ENCODE measurements around the gene TSACC.
A peak's percentile ranks its signal among the peaks of the same experiment; 100 is the strongest.

TSACC gene

GRCh38 chr1:156376958-156377919, 38.9 kb downstream of the TSACC start:
- DNase-seq, result no peak

GRCh38 chr1:156378557-156378956, 40.2 kb downstream of the TSACC start:
- DNase-seq, result no peak

DNA sequence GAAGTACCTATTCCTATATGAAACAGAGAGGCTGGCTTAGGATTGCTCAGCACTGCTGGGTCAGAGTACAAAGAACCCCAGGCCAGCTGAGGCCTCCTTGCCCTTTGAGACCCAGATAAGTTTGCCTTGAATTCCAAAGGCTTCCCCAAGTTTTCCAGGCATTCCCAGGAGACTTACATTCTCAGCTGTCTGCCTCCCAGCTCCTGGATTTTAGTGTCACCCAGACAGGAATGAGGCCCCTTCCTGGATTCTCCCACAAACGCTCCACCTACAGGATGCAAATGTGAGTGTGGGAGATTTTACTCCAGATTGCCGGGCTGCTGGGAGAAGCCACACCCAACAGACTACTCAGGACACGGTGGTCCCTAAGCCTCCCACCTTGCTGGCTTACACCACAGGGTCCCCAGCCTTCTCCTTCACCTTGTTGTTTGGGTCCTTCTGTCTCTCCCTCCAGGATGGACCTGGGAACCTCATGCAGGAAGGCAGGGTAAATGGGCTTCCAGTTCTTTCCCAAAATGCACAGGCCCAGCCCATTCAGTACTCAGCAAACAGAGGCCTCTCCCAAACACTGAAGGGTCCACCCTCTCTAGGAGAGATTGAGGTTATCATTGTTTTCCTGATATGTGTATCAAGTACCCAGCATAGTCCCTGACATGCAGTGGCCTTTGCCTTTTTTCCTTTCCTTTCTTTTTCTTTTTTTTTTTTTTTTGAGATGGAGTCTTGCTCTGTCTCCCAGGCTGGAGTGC, 41.3 kb downstream of the TSACC start:
- no peak for DNase-seq

DNA sequence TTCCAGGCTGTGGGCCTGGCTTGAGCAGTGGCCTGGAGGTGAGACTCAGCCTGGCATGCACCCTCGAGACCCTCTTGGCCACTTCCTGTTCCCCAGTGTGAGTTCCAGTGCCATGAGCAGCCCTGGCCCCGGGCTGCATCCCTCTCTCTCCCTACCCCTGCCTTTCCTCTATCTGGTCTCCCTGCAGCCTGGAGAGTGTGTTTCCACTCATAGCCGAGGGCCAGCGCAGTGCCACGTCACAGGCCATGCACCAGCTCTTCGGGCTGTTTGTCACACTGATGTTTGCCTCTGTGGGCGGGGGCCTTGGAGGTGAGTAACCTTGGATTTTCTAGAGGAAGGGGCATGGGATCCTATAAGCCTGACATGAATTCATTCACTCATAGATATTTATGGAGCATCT, 44.2 kb downstream of the TSACC start:
- DNase-seq, result no peak

- DNase-seq, result peak; percentile 73
Measured at GRCh38 chr1:156383023-156383422, 44.7 kb downstream of the TSACC start.

- DNase-seq, result peak; percentile 69
Measured at GRCh38 chr1:156384007-156384406, 45.7 kb downstream of the TSACC start.

- DNase-seq, result no peak
Measured at GRCh38 chr1:156384658-156385057, 46.3 kb downstream of the TSACC start.

DNA sequence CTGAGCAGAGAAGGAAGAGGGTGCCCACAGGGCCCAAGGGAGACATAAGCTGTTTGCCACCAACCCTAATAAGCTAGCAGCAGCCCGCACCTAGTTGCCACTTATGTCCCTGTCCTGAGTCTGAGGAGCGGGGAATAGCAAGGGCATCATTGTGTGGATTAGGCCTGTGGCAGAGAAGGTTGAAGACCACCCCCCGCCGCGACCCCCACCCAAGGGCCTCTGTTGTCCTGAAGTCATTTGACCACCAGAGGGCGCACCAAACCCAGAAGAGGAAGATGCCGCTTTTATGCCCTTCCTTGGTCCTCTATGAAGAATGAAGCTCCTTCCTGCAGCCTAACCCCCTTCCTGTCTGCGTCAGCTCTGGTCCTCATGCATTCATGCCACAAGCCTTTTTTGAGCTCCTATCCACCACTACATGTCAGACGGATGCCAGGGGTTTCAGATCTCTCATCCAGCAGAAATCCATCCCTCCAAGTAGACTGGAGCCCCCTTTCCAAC, 47.3 kb downstream of the TSACC start:
- DNase-seq, result peak; percentile 80

DNA sequence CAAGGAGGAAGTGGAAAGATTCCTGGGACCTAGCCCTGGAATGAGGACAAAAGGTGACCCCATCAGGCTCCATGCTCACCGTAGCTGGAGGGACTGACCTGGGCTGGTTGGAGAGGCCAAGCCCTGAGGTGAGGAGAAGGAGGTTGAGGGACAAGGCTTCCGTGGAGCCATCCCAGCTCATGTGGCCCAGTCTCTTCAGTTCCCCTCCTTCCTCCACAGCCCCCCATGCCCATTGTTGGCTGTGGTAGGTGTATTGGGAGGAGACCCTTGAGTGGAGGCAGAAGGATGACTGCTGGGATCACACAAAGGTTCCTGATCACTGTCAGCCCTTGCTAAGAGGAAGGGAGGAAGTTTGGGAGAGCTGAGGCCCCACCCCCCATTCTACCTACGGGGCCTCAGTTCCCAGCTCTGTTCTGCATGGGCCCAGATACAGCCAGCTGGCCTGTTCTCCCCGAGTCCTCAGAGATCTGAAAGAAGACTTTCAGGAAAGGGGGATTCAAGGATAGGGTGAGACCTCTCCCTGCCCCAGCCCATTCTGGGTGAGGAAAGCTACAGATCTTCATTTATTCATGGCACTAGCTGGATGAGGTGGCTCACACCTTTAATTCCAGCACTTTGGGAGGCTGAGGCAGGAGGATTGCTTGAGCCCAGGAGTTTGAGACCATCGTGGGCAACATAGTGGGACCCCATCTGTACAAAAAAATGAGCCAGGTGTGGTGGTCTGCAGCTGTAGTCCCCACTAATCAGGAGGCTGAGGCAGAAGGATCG, 48.0 kb downstream of the TSACC start:
- DNase-seq, result no peak

DNA sequence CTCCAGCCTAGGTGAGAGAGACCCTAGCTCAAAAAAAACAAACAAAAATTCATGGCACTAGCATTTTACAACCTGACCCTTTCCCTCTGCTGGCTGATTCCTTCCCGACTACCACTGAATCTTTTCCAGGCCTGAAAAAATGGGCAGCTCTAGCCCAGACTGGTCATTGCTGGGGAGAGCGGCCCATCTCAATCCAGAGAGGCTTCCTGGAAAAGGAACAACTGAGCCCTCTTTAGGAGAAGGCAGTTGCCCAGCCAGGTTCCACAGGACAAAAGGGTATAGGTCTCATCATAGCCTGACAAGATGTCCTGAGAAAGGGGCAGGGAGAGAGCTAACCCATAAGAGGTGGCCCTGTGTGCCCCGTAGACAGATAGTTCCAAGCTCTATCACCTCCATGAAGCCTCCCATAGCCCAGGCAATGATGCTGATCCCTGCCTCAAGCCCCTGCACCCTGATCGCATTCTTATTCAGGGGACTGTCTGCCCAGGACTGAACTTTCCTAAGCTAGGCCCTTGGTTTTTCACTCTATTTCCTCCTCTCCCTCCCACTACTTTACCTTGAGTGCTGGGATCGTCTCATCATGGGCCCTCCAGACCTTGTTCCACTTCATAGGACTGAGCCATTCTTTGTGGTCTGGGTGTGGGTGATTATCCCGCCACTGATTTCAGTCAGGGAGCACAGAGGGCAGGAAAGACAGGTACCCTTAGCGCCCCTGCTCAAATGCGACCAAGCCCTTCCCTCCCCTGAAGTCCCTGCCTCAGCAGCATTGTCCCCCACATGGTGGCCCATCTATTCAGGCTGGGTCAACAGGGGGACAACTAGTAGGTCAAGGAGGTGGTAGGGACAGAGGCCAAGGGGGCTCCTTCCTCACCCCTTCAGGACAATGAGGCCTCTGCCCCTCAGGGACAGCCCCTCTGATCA, 48.9 kb downstream of the TSACC start:
- no peak for DNase-seq

DNA sequence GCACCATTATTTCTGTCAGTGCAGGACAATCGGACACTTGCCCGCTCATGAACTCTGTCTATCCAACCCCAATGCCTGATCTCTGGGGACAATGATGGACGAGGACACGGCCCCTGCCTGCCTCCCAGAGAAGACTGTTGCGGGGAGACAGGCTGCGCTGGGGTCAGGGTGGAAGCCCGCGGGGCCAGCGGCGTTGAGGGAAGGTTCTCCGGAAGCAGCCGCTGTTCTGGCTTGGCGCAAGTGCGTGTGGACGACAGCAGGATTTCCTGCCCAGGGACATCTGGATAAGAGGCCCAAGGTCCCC, 49.5 kb downstream of the TSACC start:
- no peak for DNase-seq

DNA sequence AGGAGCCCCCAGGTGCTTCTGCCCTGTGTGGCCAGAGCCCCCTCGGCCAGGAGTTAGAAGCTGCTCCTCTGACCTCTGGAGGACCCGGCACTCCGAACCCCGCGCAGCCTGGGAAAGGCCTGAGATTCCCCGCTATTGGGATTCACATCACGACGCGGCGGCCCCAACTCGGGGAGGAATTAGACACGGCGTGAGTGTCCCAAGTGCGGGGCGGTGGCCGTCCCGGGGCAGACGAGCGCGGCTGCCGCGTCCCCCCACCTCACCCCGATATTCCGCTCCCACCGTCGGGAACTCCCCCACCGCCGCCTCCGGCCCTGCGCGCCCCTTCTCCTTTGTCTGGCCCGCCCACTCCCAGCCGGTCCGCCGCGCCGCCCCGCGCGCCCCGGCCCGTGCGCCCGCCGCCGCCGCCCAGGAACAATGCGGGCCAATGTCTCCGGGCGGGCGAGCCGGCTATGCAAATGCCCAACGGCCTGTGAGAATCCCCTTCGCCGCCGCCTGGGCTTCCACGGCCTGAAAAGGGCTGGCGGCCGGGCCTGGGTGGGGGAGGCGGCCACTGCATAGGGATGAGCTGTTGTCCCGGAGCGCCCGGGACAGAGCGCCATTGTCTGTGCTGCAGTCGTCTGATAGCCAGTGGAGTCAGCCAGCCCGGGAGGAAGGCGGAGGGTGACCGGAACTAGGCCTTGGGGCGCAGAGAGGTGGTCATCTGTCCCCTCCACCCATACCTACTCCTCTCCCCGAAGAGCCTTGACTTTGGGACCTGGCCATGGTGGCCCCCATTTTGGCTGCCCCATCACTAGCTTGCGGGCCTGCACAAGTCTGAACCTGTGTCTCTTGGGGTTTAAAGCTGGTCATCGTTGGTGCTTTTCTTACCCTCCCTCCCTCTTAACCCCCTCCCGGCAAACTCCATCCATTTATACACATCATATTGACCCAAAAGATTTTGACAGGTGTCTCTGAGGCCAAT, 50.1 kb downstream of the TSACC start:
- DNase-seq, result no peak

GRCh38 chr1:156389311-156389710, 51.0 kb downstream of the TSACC start:
- no peak for DNase-seq

DNA sequence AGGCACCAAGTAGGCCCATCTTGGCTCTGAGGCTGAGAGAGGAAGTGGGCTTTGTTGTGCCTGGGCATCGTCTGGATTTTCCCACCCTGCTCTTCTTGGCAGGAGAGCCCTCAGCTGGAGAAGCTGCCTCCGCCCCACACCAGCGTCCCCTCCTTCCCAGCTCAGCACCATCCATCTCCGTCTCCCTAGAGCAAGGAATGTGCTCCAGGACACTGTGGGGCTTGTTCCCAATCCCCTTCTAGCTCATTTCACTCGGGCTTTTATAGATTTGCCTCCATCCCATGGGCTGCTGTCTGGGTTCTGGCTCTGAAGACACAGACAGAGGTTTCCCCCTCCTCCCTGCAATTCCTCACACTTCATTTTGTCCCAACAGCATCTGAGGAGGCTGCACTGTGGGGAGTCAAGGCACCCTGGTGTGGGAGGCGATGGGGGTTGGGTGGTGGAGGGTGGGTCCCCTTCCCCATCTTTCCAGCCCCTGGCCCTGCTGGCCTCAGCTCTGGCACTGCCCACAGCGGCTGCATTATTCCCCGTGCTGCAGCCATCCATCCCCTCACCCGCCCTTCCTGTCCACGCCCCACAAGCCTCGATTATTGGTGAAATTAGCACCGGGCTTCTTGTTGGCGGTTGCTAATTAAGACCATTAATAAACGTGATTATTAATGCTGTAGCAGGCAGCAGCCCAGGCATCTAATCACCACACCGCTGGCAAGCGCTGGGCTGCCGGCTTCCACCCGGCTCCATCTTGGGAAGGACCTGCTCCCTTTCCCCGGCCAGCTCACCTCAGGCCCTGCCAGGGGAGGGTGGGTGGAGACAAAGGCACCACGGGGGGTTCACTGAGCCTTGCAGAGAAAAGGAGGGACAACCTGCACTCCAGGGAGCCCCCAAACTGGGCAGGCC, 52.4 kb downstream of the TSACC start:
- DNase-seq, result no peak

DNA sequence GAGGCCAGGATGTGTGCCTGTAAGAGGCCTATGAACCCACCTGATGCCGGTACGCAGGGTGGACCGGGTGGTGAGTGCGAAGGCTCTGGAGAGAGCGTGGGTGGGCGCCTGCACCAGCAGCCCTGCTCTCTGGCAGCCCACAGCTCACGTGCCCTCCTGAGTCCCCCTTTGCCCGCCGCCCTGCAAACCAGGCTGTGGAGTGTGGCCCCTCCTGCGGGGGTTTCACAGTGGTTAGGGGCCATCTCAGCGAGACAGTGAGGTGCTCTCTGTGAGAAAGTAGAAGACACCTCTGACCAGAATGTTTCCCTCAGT, 53.0 kb downstream of the TSACC start:
- DNase-seq, result no peak

DNA sequence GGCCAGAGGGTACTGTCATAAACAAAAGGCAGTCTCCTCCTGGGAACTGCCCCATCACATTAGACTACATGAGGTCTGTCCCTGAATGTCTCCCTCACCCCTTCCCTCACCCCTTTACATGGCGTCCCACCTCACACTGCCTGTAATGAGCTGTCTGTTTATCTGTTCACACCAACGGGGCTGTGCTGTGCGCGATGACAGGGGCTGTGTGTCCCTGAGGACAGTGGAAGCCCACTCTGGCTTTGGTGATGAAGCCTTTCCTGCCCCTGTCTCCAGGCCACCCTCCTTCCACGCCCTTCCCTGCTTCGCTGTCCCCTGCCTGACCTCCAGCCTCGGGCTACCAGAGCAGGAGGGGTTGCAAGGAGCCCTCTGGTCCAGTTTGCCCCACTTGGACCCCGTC, 53.4 kb downstream of the TSACC start:
- no peak for DNase-seq

- no peak for DNase-seq
Measured at GRCh38 chr1:156392452-156392853, 54.1 kb downstream of the TSACC start.

- no peak for DNase-seq
Measured at GRCh38 chr1:156393095-156393494, 54.8 kb downstream of the TSACC start.

DNA sequence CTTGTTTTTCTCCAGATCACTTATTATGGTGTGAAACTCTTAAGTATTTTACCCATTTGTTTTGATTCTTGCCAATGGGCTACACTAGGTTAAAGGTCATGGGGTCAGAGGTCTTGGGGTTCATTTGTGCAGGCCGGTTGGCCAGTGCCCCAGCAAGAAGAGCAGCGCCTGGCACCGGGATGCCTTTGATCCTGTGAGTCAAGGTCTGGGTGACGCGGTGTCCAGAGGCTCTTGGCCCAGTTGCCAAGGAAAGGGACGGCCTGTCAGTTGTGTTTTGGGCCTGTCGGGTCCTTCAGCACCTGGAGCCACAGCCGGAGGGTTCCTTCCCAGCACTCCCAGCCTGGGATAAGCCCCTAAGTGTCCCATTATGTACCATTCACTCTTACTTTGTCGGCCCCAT, 55.8 kb downstream of the TSACC start:
- DNase-seq, result no peak

DNA sequence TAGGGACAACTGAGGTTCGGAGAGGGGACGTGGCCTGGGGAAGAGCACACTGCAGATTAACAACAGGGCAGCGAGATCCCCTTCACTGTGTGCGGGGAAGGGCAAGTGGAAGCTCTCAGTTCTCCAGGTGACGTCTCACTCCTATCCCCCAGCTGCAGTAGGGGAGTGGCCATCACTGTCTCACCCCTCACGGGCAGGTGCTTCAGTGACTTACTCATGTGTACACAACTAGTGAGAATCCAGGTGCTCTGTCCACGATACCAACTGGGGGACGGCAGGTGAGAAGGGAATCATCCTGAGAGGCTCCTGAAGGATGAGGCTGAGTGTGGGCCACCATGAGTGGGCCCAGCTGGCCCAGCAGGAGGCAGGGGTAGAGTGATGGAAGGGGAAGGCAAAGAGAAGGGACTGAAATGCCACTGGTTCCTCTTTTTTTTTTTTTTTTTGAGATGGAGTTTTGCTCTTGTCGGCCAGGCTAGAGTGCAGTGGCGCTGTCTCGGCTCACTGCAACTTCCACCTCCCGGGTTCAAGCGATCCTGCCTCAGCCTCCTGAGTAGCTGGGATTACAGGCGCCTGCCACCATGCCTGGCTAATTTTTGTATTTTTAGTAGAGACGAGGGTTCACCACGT, 56.6 kb downstream of the TSACC start:
- DNase-seq, result peak; percentile 29

Data from suppressor macrophage treated with lipopolysaccharide for 4 hours (primary cell).